ENCODE results near the gene MMP20. TPM values are rescaled to one million over a fixed set of nuclear protein-coding genes. Genes with fewer than 3 reads are reported as not detected.

The MMP20 gene
- total and polyA plus RNA-seq, 2 donors from 2014 or later, result not detected

DNA sequence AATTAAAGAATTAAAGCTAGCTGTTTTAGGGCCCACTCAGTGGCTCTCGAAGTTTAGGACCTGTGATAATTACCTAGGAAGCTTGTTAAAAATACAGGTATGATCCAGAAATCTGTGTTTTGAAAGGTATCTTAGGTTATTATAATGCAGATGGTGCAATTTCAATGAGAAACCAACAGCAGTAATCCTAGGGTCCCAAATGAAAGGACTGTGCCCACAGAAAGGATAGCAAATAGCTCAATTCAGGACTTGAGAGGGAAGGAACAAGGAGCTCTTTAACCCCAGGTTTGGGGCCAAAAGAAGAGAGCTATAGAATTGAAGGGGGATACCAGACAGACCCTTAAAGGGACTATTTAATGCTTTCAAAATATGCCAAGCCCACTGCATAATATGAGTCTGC, 11.7 kb downstream of the MMP20 start:
- Histone ChIP-seq H3K9me3 (ENCODE audit: control insufficient read depth in 2 of 3, insufficient read depth in 1 of 3, low read length in 3 of 3) (no peaks in the 10 kb centered on the region), H3K36me3 (ENCODE audit: control insufficient read depth in 2 of 3, insufficient read depth in 3 of 3, low read length in 3 of 3) (no peaks in the 10 kb centered on the region), H3K27ac (ENCODE audit: low read depth in 2 of 2, low read length in 2 of 2) (peak overlapping the region in 1 of 2 donors; percentile 17), H3K27me3 (ENCODE audit: control insufficient read depth, insufficient read depth, low read length) (no peaks in the 10 kb centered on the region), H3K9ac (ENCODE audit: low read length in 3 of 3) (no peak overlapping the region), H3K4me1 (ENCODE audit: control insufficient read depth in 2 of 3, insufficient read depth in 2 of 3, low read depth in 1 of 3, low read length in 3 of 3) (peaks cover 0 to 6% (median 3%) of the 10 kb centered on the region in 3 donors), H3K4me3 (ENCODE audit: low read length in 3 of 3) (no peak overlapping the region)
- intact Hi-C loops (cut with DNase I), result no loop called here
- no peak for FAIRE-seq
- TF ChIP-seq, protein P1, sequence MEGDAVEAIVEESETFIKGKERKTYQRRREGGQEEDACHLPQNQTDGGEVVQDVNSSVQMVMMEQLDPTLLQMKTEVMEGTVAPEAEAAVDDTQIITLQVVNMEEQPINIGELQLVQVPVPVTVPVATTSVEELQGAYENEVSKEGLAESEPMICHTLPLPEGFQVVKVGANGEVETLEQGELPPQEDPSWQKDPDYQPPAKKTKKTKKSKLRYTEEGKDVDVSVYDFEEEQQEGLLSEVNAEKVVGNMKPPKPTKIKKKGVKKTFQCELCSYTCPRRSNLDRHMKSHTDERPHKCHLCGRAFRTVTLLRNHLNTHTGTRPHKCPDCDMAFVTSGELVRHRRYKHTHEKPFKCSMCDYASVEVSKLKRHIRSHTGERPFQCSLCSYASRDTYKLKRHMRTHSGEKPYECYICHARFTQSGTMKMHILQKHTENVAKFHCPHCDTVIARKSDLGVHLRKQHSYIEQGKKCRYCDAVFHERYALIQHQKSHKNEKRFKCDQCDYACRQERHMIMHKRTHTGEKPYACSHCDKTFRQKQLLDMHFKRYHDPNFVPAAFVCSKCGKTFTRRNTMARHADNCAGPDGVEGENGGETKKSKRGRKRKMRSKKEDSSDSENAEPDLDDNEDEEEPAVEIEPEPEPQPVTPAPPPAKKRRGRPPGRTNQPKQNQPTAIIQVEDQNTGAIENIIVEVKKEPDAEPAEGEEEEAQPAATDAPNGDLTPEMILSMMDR (IDR thresholded peaks at IDR 0.05; ENCODE audit: borderline replicate concordance, extremely low read depth, insufficient read depth), result no peak
- no peak for DNase-seq

DNA sequence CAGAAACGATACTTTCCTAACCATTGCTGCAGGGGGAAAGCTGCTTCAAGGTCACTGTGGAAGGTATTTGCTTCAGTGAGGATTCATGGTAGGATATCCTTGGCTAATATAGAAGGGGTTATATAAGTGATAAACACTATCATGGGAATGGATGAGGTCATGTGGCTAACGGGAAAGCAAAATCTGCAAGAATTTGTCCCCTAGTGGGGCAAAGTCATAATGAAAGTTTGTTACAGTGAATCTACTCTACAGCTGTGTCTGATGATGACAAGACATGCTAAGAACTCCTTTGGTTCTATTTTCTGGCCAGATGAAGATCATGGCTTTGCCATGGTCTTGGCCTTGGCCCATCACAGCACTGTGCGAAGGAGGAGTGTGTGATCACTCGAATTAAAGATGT, 13.8 kb downstream of the MMP20 start:
- Histone ChIP-seq H3K27ac (ENCODE audit: low read depth in 2 of 2, low read length in 2 of 2) (no peak overlapping the region), H3K27me3 (ENCODE audit: control insufficient read depth, insufficient read depth, low read length) (no peaks in the 10 kb centered on the region), H3K4me3 (ENCODE audit: low read length in 3 of 3) (no peak overlapping the region), H3K36me3 (ENCODE audit: control insufficient read depth in 2 of 3, insufficient read depth in 3 of 3, low read length in 3 of 3) (no peaks in the 10 kb centered on the region), H3K4me1 (ENCODE audit: control insufficient read depth in 2 of 3, insufficient read depth in 2 of 3, low read depth in 1 of 3, low read length in 3 of 3) (peaks cover 0 to 6% (median 3%) of the 10 kb centered on the region in 3 donors), H3K9me3 (ENCODE audit: control insufficient read depth in 2 of 3, insufficient read depth in 1 of 3, low read length in 3 of 3) (no peaks in the 10 kb centered on the region), H3K9ac (ENCODE audit: low read length in 3 of 3) (no peak overlapping the region)
- intact Hi-C loops (cut with DNase I), result no loop called here
- TF ChIP-seq, protein P1 (IDR thresholded peaks at IDR 0.05; ENCODE audit: borderline replicate concordance, extremely low read depth, insufficient read depth), result no peak
- FAIRE-seq (no peak), DNase-seq (no peak)

DNA sequence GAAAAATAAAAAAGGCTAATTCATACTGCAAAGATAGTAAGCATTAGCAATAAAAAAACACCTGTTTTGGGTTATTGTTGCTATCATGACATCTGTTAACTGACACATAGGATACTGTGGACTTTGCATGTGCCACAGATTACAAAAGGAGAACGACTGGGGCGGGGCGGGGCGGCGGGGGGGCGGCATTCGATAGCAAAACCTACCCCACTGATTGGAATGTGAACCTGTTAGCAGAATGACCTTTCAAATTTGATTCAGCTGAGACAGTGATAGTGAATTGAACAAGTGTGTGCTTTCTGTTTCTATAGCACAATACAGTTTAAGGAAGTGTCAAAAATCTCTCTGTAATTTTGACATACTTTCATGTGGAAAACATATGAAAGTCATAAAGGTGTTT, 14.9 kb downstream of the MMP20 start:
- intact Hi-C loops (cut with DNase I), result no loop called here

More for the DNA sequence above, 14.9 kb downstream of the MMP20 start:
- H3K27ac ChIP-seq (ENCODE audit: low read depth in 2 of 2, low read length in 2 of 2), result no peak overlapping the region
- H3K27me3 ChIP-seq (ENCODE audit: control insufficient read depth, insufficient read depth, low read length), result no peaks in the 10 kb centered on the region
- H3K36me3 ChIP-seq (ENCODE audit: control insufficient read depth in 2 of 3, insufficient read depth in 3 of 3, low read length in 3 of 3), result no peaks in the 10 kb centered on the region
- peaks cover 0 to 6% (median 0%) of the 10 kb centered on the region in 3 donors for H3K4me1 ChIP-seq (ENCODE audit: control insufficient read depth in 2 of 3, insufficient read depth in 2 of 3, low read depth in 1 of 3, low read length in 3 of 3)
- DNase-seq (no peak), FAIRE-seq (no peak)
- H3K9me3 ChIP-seq (ENCODE audit: control insufficient read depth in 2 of 3, insufficient read depth in 1 of 3, low read length in 3 of 3), result no peaks in the 10 kb centered on the region
- H3K9ac ChIP-seq (ENCODE audit: low read length in 3 of 3), result no peak overlapping the region
- TF ChIP-seq, protein P1 (IDR thresholded peaks at IDR 0.05; ENCODE audit: borderline replicate concordance, extremely low read depth, insufficient read depth), result no peak
- no peak overlapping the region for H3K4me3 ChIP-seq (ENCODE audit: low read length in 3 of 3)

Measured in kidney (tissue), 14 donors.